Naive thymus-derived CD4-positive, alpha-beta T cell (primary cell): Measurements from ENCODE around the gene IHH. TPM values are rescaled to one million over a fixed set of nuclear protein-coding genes. Genes with fewer than 3 reads are reported as not detected.

Experiments
- ATAC-seq: fragments of 150-1000 bp; cut with Tn5 transposase; 2 replicates; pipeline ENCODE4 v1.10.0; 2021; ENCODE audit warnings: mild to moderate bottlenecking, moderate library complexity
- CTCF ChIA-PET: fragments of 350-600 bp; sonication (Branson Sonifier 250); formaldehyde crosslinking; loops from one replicate; lab custom pipeline; 2021; ENCODE audit warnings: antibody characterized with exemption; lab: Charles Lee
- POLR2A ChIA-PET: fragments of 350-600 bp; sonication (Branson Sonifier 250); formaldehyde crosslinking; loops from one replicate; lab custom pipeline; 2021; ENCODE audit warnings: antibody characterized with exemption, inconsistent platforms; lab: Charles Lee
- DNase-seq, 9 donors: peaks; one replicate each; pipeline versions ENCODE4 v3.0.0 to v3.0.0-alpha.2; 2020 to 2022; ENCODE audit warnings: mixed read lengths in 1 of 9
- H3K27ac ChIP-seq: one replicate; pipeline ENCODE4 v1.7.0; 2013; ENCODE audit warnings: mild to moderate bottlenecking, low read depth, low read length, moderate library complexity
- H3K27me3 ChIP-seq, 2 donors: one replicate each; pipeline ENCODE4 v1.7.0; 2013; ENCODE audit warnings: low read length in 2 of 2, mild to moderate bottlenecking in 2 of 2, moderate library complexity in 2 of 2; ENCODE audit not compliant: control insufficient read depth in 2 of 2, insufficient read depth in 2 of 2
- H3K36me3 ChIP-seq, 3 experiments: 1 replicate in 2 of 3; 2 replicates in 1 of 3; pipeline ENCODE4 v1.7.0; 2013; ENCODE audit warnings: low read length in 3 of 3, mild to moderate bottlenecking in 3 of 3, moderate library complexity in 1 of 3; ENCODE audit not compliant: insufficient read depth in 3 of 3, control insufficient read depth in 2 of 3
- H3K4me1 ChIP-seq, 2 donors: one replicate each; pipeline ENCODE4 v1.7.0; 2013; ENCODE audit warnings: low read length in 2 of 2, mild to moderate bottlenecking in 2 of 2, moderate library complexity in 1 of 2; ENCODE audit not compliant: control insufficient read depth in 2 of 2, insufficient read depth in 2 of 2
- H3K4me3 ChIP-seq: 2 replicates; pipeline ENCODE4 v1.7.0; 2013; ENCODE audit warnings: mild to moderate bottlenecking, low read length
- H3K9me3 ChIP-seq, 3 experiments: 1 replicate in 2 of 3; 2 replicates in 1 of 3; pipeline ENCODE4 v1.7.0; 2013; ENCODE audit warnings: low read length in 3 of 3; ENCODE audit not compliant: control insufficient read depth in 2 of 3
- H3K27ac Mint-ChIP-seq, 9 donors: one replicate each; pipeline ENCODE4 v1.8.0; 2020 to 2022; ENCODE audit warnings: mixed read lengths in 9 of 9, mild to moderate bottlenecking in 8 of 9, moderate library complexity in 5 of 9, inconsistent platforms in 2 of 9
- H3K27me3 Mint-ChIP-seq, 5 donors: one replicate each; pipeline ENCODE4 v1.8.0; 2021 to 2022; ENCODE audit warnings: mixed read lengths in 5 of 5, mild to moderate bottlenecking in 1 of 5
- H3K36me3 Mint-ChIP-seq, 5 donors: one replicate each; pipeline ENCODE4 v1.8.0; 2020 to 2022; ENCODE audit warnings: mixed read lengths in 5 of 5, mild to moderate bottlenecking in 3 of 5, inconsistent platforms in 1 of 5
- H3K4me1 Mint-ChIP-seq, 7 donors: one replicate each; pipeline ENCODE4 v1.8.0; 2020 to 2022; ENCODE audit warnings: mixed read lengths in 7 of 7, mild to moderate bottlenecking in 3 of 7, inconsistent platforms in 1 of 7
- H3K4me3 Mint-ChIP-seq, 10 donors: one replicate each; pipeline ENCODE4 v1.8.0; 2020 to 2022; ENCODE audit warnings: mild to moderate bottlenecking in 10 of 10, mixed read lengths in 10 of 10, moderate library complexity in 6 of 10, inconsistent platforms in 2 of 10
- H3K9me3 Mint-ChIP-seq, 11 donors: one replicate each; pipeline ENCODE4 v1.8.0; 2020 to 2022; ENCODE audit warnings: mixed read lengths in 11 of 11, mild to moderate bottlenecking in 4 of 11, inconsistent platforms in 1 of 11, moderate library complexity in 1 of 11
- intact Hi-C, 2 donors: fragments of 100-400 bp; cut with micrococcal nuclease; formaldehyde crosslinking; loops; one replicate each; pipeline ENCODE4 v1.15.1; 2023
- polyA plus RNA-seq, 2 donors: library from polyadenylated mRNA; unstranded; fragments of 300-500 nt; fragmentation: Illumina TruSeq; gene quantifications; one replicate each; pipeline ENCODE4 v1.2.3, GENCODE V29; 2021
- total RNA-seq, 6 experiments: library from RNA in 5 of 6; stranded (reverse) in 5 of 6; gene quantifications; 1 replicate in 5 of 6; 2 replicates in 1 of 6; pipeline ENCODE4 v1.2.3 and lab custom pipeline; 2021 to 2026

IHH gene
- total and polyA plus RNA-seq, 7 experiments from 2014 or later: 0.17 to 0.24 TPM; not detected in 5

GRCh38 chr2:219045937-219046550, 14.7 kb downstream of the IHH start:
- no peak overlapping the region for H3K4me3 ChIP-seq
- H3K4me1 Mint-ChIP-seq: peaks cover 5 to 12% (median 9%) of the 10 kb centered on the region in 7 donors
- H3K4me1 ChIP-seq: peaks cover 0 to 6% of the 10 kb centered on the region in 2 donors
- H3K36me3 ChIP-seq: no peaks in the 10 kb centered on the region
- intact Hi-C loops: no loop called here
- H3K27me3 ChIP-seq: peaks cover 0 to 8% of the 10 kb centered on the region in 2 donors
- CTCF ChIA-PET: no interaction called here
- ATAC-seq (no peak), DNase-seq (peak in 1 of 9 donors; percentile 50)
- H3K36me3 Mint-ChIP-seq: no peaks in the 10 kb centered on the region
- H3K9me3 Mint-ChIP-seq: peaks cover 0 to 4% (median 0%) of the 10 kb centered on the region in 11 donors
- H3K27ac ChIP-seq: no peak overlapping the region
- peaks cover 53 to 88% (median 80%) of the 10 kb centered on the region in 5 donors for H3K27me3 Mint-ChIP-seq
- H3K4me3 Mint-ChIP-seq: no peak overlapping the region
- POLR2A ChIA-PET: interaction anchor here (0.6 kb wide), 1 partner anchor 322 kb away, joined by 4 read pairs; no protein-coding TSS in a partner anchor
- no peak overlapping the region for H3K27ac Mint-ChIP-seq
- no peaks in the 10 kb centered on the region for H3K9me3 ChIP-seq

GRCh38 chr2:219042750-219043149, 18.0 kb downstream of the IHH start:
- H3K27me3 ChIP-seq: peaks cover 0 to 12% of the 10 kb centered on the region in 2 donors
- H3K4me1 Mint-ChIP-seq: peaks cover 5 to 16% (median 11%) of the 10 kb centered on the region in 7 donors
- peaks cover 0 to 6% (median 0%) of the 10 kb centered on the region in 11 donors for H3K9me3 Mint-ChIP-seq

GRCh38 chr2:219042157-219042556, 18.6 kb downstream of the IHH start:
- Mint-ChIP-seq H3K27ac (no peak overlapping the region), H3K4me1 (peaks cover 5 to 16% (median 11%) of the 10 kb centered on the region in 7 donors), H3K36me3 (no peaks in the 10 kb centered on the region), H3K27me3 (peaks cover 58 to 80% (median 75%) of the 10 kb centered on the region in 5 donors), H3K4me3 (peak overlapping the region in 1 of 10 donors; percentile 70), H3K9me3 (peaks cover 0 to 6% (median 0%) of the 10 kb centered on the region in 11 donors)
- no peaks in the 10 kb centered on the region for H3K36me3 ChIP-seq
- H3K27me3 ChIP-seq: peaks cover 0 to 12% of the 10 kb centered on the region in 2 donors
- intact Hi-C loops: no loop called here
- DNase-seq: no peak
- ATAC-seq: no peak
- POLR2A ChIA-PET: no interaction called here
- H3K9me3 ChIP-seq: peaks cover 0 to 5% (median 0%) of the 10 kb centered on the region in 3 experiments
- CTCF ChIA-PET: interaction anchor here (1.4 kb wide), 1 partner anchor 16 kb away, joined by 3 read pairs; no protein-coding TSS in a partner anchor
- peaks cover 0 to 7% of the 10 kb centered on the region in 2 donors for H3K4me1 ChIP-seq
- H3K27ac ChIP-seq: no peak overlapping the region
- H3K4me3 ChIP-seq: no peak overlapping the region

More at GRCh38 chr2:219042750-219043149, 18.0 kb downstream of the IHH start:
- no peak for ATAC-seq
- peaks cover 0 to 7% of the 10 kb centered on the region in 2 donors for H3K4me1 ChIP-seq
- no peaks in the 10 kb centered on the region for H3K36me3 Mint-ChIP-seq
- CTCF ChIA-PET: no interaction called here
- no peaks in the 10 kb centered on the region for H3K36me3 ChIP-seq
- H3K4me3 ChIP-seq: no peak overlapping the region
- DNase-seq: no peak
- no peak overlapping the region for H3K27ac Mint-ChIP-seq
- no peak overlapping the region for H3K27ac ChIP-seq
- H3K9me3 ChIP-seq: peaks cover 0 to 5% (median 0%) of the 10 kb centered on the region in 3 experiments
- intact Hi-C loops: no loop called here
- POLR2A ChIA-PET: no interaction called here
- peaks cover 57 to 80% (median 75%) of the 10 kb centered on the region in 5 donors for H3K27me3 Mint-ChIP-seq
- H3K4me3 Mint-ChIP-seq: no peak overlapping the region

GRCh38 chr2:219041252-219041651, 19.5 kb downstream of the IHH start, which contains the start of gene CFAP65:
Gene CFAP65, minus strand, starts transcription at chr2:219041516. Its CDS starts 2,468 bp downstream, at chr2:219039048.
- Mint-ChIP-seq H3K9me3 (peaks cover 0 to 6% (median 0%) of the 10 kb centered on the region in 11 donors), H3K36me3 (no peaks in the 10 kb centered on the region), H3K4me1 (peaks cover 5 to 16% (median 11%) of the 10 kb centered on the region in 7 donors), H3K4me3 (peak within 1 kb of the TSS in 9 of 10 donors; percentile 28 to 83 (median 70)), H3K27ac (no peak within 1 kb of the TSS), H3K27me3 (peaks cover 54 to 78% (median 72%) of the 10 kb centered on the region in 5 donors)
- Histone ChIP-seq H3K9me3 (peaks cover 0 to 5% (median 0%) of the 10 kb centered on the region in 3 experiments), H3K27me3 (peaks cover 0 to 12% of the 10 kb centered on the region in 2 donors), H3K27ac (no peak within 1 kb of the TSS), H3K36me3 (no peaks in the 10 kb centered on the region), H3K4me3 (no peak within 1 kb of the TSS), H3K4me1 (peaks cover 0 to 7% of the 10 kb centered on the region in 2 donors)
- ChIA-PET CTCF (interaction anchor here (1.4 to 1.7 kb wide), 2 partner anchors 11 to 17 kb away, joined by 3 to 6 read pairs; no protein-coding TSS in a partner anchor), POLR2A (no interaction called here)
- intact Hi-C loops: no loop called here
- DNase-seq: peak in 4 of 9 donors; percentile 25 to 45 (median 30)
- peak; percentile 44 for ATAC-seq

DNA sequence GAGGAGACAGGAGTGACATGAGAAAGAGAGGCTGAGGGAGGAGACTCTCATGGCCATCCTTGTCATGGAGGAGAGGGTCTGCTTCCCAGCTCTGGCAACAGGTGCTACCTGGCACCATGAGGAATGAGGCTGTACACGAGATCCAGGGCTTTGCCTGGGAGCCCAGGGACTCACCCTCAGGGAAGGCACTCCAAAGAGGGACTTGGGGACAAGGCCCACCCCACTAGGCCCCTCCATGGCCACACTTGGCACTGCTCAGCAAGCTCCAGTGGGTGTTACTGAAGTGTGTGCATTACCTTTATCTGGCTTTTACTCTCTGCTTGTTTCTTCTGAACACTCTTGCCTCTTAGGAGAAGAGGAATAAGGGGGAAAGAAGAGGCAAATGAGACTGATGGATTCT, 22.1 kb downstream of the IHH start:
- H3K4me1 ChIP-seq: peaks cover 0 to 7% of the 10 kb centered on the region in 2 donors
- intact Hi-C loops: no loop called here
- H3K9me3 Mint-ChIP-seq: peaks cover 0 to 6% (median 0%) of the 10 kb centered on the region in 11 donors
- H3K36me3 Mint-ChIP-seq: no peaks in the 10 kb centered on the region
- POLR2A ChIA-PET: no interaction called here
- H3K4me3 Mint-ChIP-seq: no peak overlapping the region
- DNase-seq (no peak), ATAC-seq (no peak)
- no peak overlapping the region for H3K4me3 ChIP-seq
- H3K27me3 ChIP-seq: peaks cover 0 to 7% of the 10 kb centered on the region in 2 donors
- H3K27ac Mint-ChIP-seq: no peak overlapping the region
- CTCF ChIA-PET: interaction anchor here (0.6 kb wide), 2 partner anchors 23 to 115 kb away, joined by 3 to 4 read pairs; no protein-coding TSS in a partner anchor
- no peaks in the 10 kb centered on the region for H3K36me3 ChIP-seq
- peaks cover 59 to 76% (median 71%) of the 10 kb centered on the region in 5 donors for H3K27me3 Mint-ChIP-seq
- H3K27ac ChIP-seq: no peak overlapping the region
- H3K9me3 ChIP-seq: peaks cover 0 to 5% (median 0%) of the 10 kb centered on the region in 3 experiments
- peaks cover 5 to 16% (median 11%) of the 10 kb centered on the region in 7 donors for H3K4me1 Mint-ChIP-seq

DNA sequence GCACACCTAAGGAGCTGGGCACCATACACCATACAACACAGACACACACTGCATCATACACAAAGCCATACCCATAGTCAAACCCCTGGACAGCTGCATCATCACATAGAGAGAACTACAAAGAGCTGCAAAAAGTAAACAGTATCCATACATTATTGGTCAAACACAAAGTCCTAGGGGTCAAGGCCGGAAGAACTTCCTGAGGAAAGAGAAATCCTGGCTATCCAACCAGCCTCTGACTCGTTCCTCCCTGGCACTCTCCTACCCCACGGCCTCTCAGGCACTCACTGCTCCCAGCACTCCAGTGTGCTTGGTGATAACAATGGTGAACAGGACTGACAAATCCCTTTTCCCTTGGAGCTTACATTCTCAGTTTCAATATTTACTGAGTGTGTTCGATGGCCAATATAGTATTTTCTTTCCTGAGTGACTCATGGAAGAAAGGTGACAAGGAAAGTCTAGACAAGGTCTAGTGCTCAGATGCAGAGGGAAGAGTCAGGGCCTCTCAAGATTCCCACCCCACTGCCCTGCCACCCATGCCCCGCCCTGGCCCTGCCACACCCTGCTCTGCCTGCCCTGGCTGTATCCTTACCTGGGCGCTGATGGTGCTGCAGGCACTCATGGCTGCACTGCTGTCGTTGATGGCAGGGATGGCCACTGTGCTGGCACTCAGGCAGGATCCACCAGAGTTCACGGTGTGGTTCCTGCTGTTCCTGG, 22.8 kb downstream of the IHH start:
- H3K9me3 ChIP-seq: peaks cover 0 to 5% (median 0%) of the 10 kb centered on the region in 3 experiments
- H3K27ac ChIP-seq: no peak overlapping the region
- H3K36me3 ChIP-seq: no peaks in the 10 kb centered on the region
- no peak overlapping the region for H3K4me3 Mint-ChIP-seq
- H3K36me3 Mint-ChIP-seq: no peaks in the 10 kb centered on the region
- H3K4me3 ChIP-seq: no peak overlapping the region
- intact Hi-C loops: no loop called here
- ATAC-seq (no peak), DNase-seq (no peak)
- H3K27ac Mint-ChIP-seq: no peak overlapping the region
- H3K27me3 Mint-ChIP-seq: peaks cover 58 to 76% (median 71%) of the 10 kb centered on the region in 5 donors
- H3K4me1 Mint-ChIP-seq: peaks cover 5 to 16% (median 11%) of the 10 kb centered on the region in 7 donors
- peaks cover 0 to 7% of the 10 kb centered on the region in 2 donors for H3K4me1 ChIP-seq
- POLR2A ChIA-PET: no interaction called here
- peaks cover 0 to 6% (median 0%) of the 10 kb centered on the region in 11 donors for H3K9me3 Mint-ChIP-seq
- peaks cover 0 to 7% of the 10 kb centered on the region in 2 donors for H3K27me3 ChIP-seq
- CTCF ChIA-PET: interaction anchor here (0.6 kb wide), 1 partner anchor 22 kb away, joined by 3 read pairs; no protein-coding TSS in a partner anchor
